Measurements from ENCODE around the gene PNPO.

The PNPO gene

DNA sequence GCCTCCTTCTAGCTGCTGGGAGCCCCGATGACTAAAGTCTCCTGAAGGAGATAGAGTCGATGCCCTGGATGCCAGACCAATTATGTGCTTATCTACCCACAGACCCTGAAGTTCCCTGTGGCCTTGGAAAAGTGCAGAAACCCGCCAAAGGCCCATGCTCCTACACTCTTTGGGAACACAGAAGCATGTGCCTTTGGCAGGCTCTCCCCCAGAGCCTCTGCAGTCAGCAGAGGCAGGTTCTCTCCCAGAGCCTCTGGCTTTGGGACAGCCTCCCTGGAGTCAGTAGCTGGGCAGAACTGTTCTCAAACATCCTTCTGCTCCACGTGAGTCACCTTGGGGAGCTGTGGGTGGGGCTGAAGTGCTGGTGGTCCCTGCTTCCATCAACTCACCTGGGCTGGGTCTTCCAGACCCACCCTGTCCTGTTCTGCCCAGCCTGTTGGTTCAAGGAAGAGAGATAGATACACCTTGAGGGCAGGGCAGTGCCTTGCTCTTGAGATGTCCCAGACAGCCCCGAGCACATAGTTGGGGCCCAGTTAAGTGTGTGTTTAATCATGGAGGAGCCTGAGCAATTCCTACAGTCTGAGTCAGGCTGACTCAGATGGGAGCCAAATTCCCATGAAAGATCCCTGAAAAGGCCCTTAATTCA lies 26.4 kb downstream of the PNPO start:
- peaks cover 6% of the 10 kb centered on the region for H3K36me3 ChIP-seq
- no peaks in the 10 kb centered on the region for H3K27me3 ChIP-seq (ENCODE audit: insufficient read depth, low read depth, severe bottlenecking)
- TF ChIP-seq, protein P1, sequence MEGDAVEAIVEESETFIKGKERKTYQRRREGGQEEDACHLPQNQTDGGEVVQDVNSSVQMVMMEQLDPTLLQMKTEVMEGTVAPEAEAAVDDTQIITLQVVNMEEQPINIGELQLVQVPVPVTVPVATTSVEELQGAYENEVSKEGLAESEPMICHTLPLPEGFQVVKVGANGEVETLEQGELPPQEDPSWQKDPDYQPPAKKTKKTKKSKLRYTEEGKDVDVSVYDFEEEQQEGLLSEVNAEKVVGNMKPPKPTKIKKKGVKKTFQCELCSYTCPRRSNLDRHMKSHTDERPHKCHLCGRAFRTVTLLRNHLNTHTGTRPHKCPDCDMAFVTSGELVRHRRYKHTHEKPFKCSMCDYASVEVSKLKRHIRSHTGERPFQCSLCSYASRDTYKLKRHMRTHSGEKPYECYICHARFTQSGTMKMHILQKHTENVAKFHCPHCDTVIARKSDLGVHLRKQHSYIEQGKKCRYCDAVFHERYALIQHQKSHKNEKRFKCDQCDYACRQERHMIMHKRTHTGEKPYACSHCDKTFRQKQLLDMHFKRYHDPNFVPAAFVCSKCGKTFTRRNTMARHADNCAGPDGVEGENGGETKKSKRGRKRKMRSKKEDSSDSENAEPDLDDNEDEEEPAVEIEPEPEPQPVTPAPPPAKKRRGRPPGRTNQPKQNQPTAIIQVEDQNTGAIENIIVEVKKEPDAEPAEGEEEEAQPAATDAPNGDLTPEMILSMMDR (IDR thresholded peaks at IDR 0.05; ENCODE audit: low read depth, low read length): no peak
- H3K27ac ChIP-seq: no peak overlapping the region
- H3K4me3 ChIP-seq (ENCODE audit: low read depth, low read length): no peak overlapping the region
- DNase-seq: no peak
- no peaks in the 10 kb centered on the region for H3K9me3 ChIP-seq (ENCODE audit: severe bottlenecking)

DNA sequence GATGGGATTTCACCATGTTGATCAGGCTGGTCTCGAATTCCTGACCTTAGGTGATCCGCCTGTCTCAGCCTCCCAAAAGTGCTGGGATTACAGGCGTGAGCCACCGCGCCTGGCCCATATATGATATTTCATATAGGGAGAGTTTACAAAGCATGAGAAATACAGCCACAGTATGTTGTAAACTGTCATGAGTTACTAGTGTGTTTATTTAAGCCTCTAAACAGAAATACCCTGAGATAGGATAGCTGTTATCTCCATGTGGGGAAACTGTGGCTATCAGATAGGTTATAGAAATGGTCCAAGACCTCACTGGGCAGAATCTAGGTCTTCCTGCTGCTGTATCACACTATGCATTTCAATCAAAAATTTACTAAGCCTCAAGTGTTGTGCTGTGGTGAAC lies 27.5 kb downstream of the PNPO start:
- Histone ChIP-seq H3K9me3 (ENCODE audit: severe bottlenecking) (no peaks in the 10 kb centered on the region), H3K27ac (no peak overlapping the region)

DNA sequence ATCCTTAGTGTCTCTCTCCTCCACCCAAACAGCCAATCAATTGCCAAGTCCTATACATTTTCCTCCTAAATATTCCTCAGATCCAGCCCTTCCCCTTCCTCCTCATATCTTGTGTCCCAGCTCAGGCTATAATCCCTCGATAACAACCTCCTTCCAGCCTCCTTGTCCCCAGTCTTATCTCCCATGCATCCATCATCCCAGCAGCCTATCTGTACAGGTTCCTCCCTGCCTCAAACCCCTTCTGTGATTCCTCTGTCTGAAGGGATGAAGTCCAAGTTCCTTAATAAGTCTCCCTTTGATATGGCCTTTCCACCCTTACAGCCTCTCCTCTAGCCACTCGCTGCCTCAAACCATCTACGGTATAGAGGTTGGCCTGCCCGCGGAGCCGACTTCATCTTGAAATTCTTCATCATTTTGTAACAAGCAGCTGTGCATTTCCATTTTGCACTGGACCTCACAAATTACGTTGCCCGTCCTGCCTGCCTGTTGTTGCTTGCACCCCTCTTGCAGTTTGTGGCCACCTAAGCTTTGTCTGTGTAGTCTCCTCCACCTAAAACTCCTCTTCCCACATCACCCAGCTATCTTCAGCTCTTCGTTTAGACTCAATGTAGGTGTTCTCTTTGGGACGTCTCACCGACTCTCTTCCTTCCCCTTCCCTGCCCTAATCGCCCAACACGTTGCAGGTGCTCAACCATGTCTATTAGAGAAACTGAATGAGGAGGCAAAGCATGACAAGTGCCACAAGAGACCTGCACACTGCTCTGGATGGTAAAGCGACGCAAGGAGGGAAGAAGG lies 28.8 kb downstream of the PNPO start:
- TF ChIP-seq, protein P1 (IDR thresholded peaks at IDR 0.05; ENCODE audit: low read depth, low read length): no peak
- H3K27ac ChIP-seq: peak overlapping the region; percentile 43

More for the DNA sequence above, 27.5 kb downstream of the PNPO start:
- TF ChIP-seq, protein P1 (IDR thresholded peaks at IDR 0.05; ENCODE audit: low read depth, low read length): no peak
- DNase-seq: no peak
- Histone ChIP-seq H3K27me3 (ENCODE audit: insufficient read depth, low read depth, severe bottlenecking) (no peaks in the 10 kb centered on the region), H3K4me3 (ENCODE audit: low read depth, low read length) (no peak overlapping the region), H3K36me3 (peaks cover 17% of the 10 kb centered on the region)

DNA sequence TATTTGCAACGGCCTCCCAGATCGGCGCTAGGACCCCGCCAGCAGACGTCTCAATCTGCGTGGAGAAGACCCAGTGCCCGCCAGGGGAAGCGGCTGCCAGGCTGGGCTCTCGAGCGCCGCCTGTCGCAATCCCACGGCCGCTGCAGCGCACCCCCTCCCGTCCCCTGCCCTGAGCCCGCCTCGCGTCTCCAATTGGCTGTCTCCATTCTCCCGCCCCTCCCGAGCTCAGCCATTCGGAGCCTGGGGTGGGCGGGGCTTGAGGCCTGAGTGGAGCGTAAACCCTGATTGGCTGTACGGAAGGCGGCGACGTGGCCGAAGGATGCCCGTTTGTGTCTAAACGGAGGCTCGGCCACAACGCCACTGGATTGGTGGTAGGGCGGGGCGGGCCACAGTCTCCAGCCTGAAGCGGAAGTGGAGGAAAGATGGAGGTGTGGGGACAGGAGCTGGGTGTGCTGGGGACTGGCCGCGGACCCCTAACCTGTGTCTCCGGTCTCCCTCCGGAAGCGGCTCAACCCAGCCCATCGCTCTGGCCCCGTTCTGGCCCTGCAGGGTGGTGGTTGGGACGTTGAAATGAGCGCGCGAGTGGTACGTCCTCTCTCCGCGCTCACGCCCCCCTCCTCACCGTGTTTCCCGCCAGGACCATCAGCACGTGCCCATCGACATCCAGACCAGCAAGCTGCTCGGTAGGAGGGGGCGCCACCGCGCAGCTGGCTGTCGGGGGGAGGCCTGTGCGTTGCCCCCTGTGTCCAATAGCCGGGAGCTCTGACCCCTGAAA lies 29.5 kb downstream of the PNPO start, which contains the start of gene CDK5RAP3:
Gene CDK5RAP3 (plus strand): TSS at position 389 of the 775 bp plus-strand sequence. CDS start 34 bp downstream, at position 423.
- peak within 1 kb of the TSS; percentile 68 for H3K4me3 ChIP-seq (ENCODE audit: low read depth, low read length)
- H3K27me3 ChIP-seq (ENCODE audit: insufficient read depth, low read depth, severe bottlenecking): no peaks in the 10 kb centered on the region
- no peaks in the 10 kb centered on the region for H3K9me3 ChIP-seq (ENCODE audit: severe bottlenecking)
- H3K36me3 ChIP-seq: peaks cover 35% of the 10 kb centered on the region
- peak; percentile 100 for DNase-seq
- H3K27ac ChIP-seq: peak within 1 kb of the TSS; percentile 87
- TF ChIP-seq, protein P1 (IDR thresholded peaks at IDR 0.05; ENCODE audit: low read depth, low read length): peak; percentile 99

More for the DNA sequence above, 28.8 kb downstream of the PNPO start:
- no peak for DNase-seq
- Histone ChIP-seq H3K27me3 (ENCODE audit: insufficient read depth, low read depth, severe bottlenecking) (no peaks in the 10 kb centered on the region), H3K36me3 (peaks cover 27% of the 10 kb centered on the region), H3K4me3 (ENCODE audit: low read depth, low read length) (peak overlapping the region; percentile 27), H3K9me3 (ENCODE audit: severe bottlenecking) (no peaks in the 10 kb centered on the region)

DNA sequence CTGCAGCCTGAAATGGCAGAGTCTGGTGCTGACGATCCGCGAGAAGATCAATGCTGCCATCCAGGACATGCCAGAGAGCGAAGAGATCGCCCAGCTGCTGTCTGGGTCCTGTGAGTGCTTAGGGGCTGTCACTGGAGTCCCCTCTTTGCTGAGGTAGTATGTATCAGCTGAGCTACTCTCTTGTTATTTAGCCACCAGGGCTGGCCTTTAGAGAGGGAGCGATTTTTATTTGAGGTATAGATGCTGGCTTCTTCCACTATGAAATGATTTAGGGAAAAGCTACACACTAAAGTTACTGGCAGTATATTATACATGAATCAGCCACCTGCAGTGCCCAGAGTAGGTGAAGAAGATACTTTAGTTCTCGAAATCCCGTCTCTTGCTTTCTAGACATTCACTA lies 32.2 kb downstream of the PNPO start:
- no peaks in the 10 kb centered on the region for H3K9me3 ChIP-seq (ENCODE audit: severe bottlenecking)
- no peak for DNase-seq

More for the DNA sequence above, 32.2 kb downstream of the PNPO start:
- H3K27ac ChIP-seq: no peak overlapping the region
- no peaks in the 10 kb centered on the region for H3K27me3 ChIP-seq (ENCODE audit: insufficient read depth, low read depth, severe bottlenecking)
- peaks cover 61% of the 10 kb centered on the region for H3K36me3 ChIP-seq
- no peak overlapping the region for H3K4me3 ChIP-seq (ENCODE audit: low read depth, low read length)
- TF ChIP-seq, protein P1 (IDR thresholded peaks at IDR 0.05; ENCODE audit: low read depth, low read length): no peak
